Mesendoderm (in vitro differentiated cells): ENCODE results near the gene EYA2.

ENCODE experiments used
- DNase-seq: peaks from one replicate; pipeline ENCODE4 v3.0.0; 2013
- H2AK5ac ChIP-seq: 2 replicates; pipeline ENCODE4 v1.6.1; 2013; ENCODE audit warnings: low read length, inconsistent platforms
- H2BK120ac ChIP-seq: 2 replicates; pipeline ENCODE4 v1.6.1; 2013; ENCODE audit warnings: low read depth, mild to moderate bottlenecking, low read length, moderate library complexity, mixed read lengths
- H2BK15ac ChIP-seq: replicated peaks from 2 replicates; pipeline ENCODE4 v1.6.1; 2013; ENCODE audit warnings: low read depth, mild to moderate bottlenecking, moderate library complexity
- H2BK5ac ChIP-seq: 2 replicates; pipeline ENCODE4 v1.6.1; 2013; ENCODE audit warnings: low read length, inconsistent platforms
- H3K18ac ChIP-seq: 2 replicates; pipeline ENCODE4 v1.6.1; 2013; ENCODE audit warnings: mild to moderate bottlenecking, low read length, mixed read lengths
- H3K23ac ChIP-seq: one replicate; pipeline ENCODE4 v1.6.1; 2013; ENCODE audit warnings: low read length
- H3K27ac ChIP-seq: 2 replicates; pipeline ENCODE4 v1.5.1; 2013; ENCODE audit warnings: low read depth, mild to moderate bottlenecking, inconsistent platforms, low read length, moderate library complexity
- H3K27me3 ChIP-seq: 2 replicates; pipeline ENCODE4 v1.6.1; 2013; ENCODE audit warnings: low read length, control low read depth, mild to moderate bottlenecking, inconsistent platforms; ENCODE audit not compliant: insufficient read depth, poor library complexity
- H3K36me3 ChIP-seq: 2 replicates; pipeline ENCODE4 v1.6.1; 2013; ENCODE audit warnings: low read length, inconsistent platforms; ENCODE audit not compliant: control insufficient read depth, insufficient read depth
- H3K4ac ChIP-seq: one replicate; pipeline ENCODE4 v1.6.1; 2013; ENCODE audit warnings: low read depth, mild to moderate bottlenecking, low read length, moderate library complexity
- H3K4me1 ChIP-seq: 2 replicates; pipeline ENCODE4 v1.6.1; 2013; ENCODE audit warnings: low read depth, low read length, inconsistent platforms; ENCODE audit not compliant: control insufficient read depth
- H3K4me2 ChIP-seq: 2 replicates; pipeline ENCODE4 v1.6.1; 2013; ENCODE audit warnings: low read length
- H3K4me3 ChIP-seq: 2 replicates; pipeline ENCODE4 v1.5.1; 2013; ENCODE audit warnings: mild to moderate bottlenecking, low read length
- H3K56ac ChIP-seq: one replicate; pipeline ENCODE4 v1.6.1; 2013; ENCODE audit warnings: low read length
- H3K79me1 ChIP-seq: 2 replicates; pipeline ENCODE4 v1.6.1; 2013; ENCODE audit warnings: low read length, inconsistent platforms
- H3K79me2 ChIP-seq: 2 replicates; pipeline ENCODE4 v1.6.1; 2013; ENCODE audit warnings: mild to moderate bottlenecking, low read length; ENCODE audit not compliant: control insufficient read depth, insufficient read depth
- H3K9ac ChIP-seq: 2 replicates; pipeline ENCODE4 v1.6.1; 2013; ENCODE audit warnings: low read length, inconsistent platforms
- H4K5ac ChIP-seq: one replicate; pipeline ENCODE4 v1.6.1; 2013; ENCODE audit warnings: low read length
- H4K8ac ChIP-seq: one replicate; pipeline ENCODE4 v1.6.1; 2013; ENCODE audit warnings: low read depth, mild to moderate bottlenecking, control low read depth, low read length, moderate library complexity
- WGBS: extraction: QIAGEN DNeasy Blood & Tissue Kit; methylation state at CpG from one replicate; pipeline ENCODE4 v1.1.7; 2013; ENCODE audit warnings: low lambda C conversion rate, missing lambda C conversion rate; ENCODE audit not compliant: insufficient coverage; ENCODE audit errors: extremely low coverage; 5-methylcytosine and 5-hydroxymethylcytosine counted together

EYA2 gene

GRCh38 chr20:46938434-46938833 lies 43.8 kb downstream of the EYA2 start:
- no peak overlapping the region for H3K4me2 ChIP-seq
- H2BK15ac ChIP-seq = no peak overlapping the region
- H3K23ac ChIP-seq = no peak overlapping the region
- H4K5ac ChIP-seq = no peak overlapping the region
- no peaks in the 10 kb centered on the region for H3K79me2 ChIP-seq
- no peak overlapping the region for H4K8ac ChIP-seq
- H3K18ac ChIP-seq = no peak overlapping the region
- no peak overlapping the region for H3K56ac ChIP-seq
- DNase-seq = no peak
- H2BK5ac ChIP-seq = no peak overlapping the region
- H3K27ac ChIP-seq = no peak overlapping the region
- no peaks in the 10 kb centered on the region for H3K36me3 ChIP-seq
- no peaks in the 10 kb centered on the region for H3K27me3 ChIP-seq
- no peak overlapping the region for H3K9ac ChIP-seq
- no peak overlapping the region for H3K4me3 ChIP-seq
- H3K4me1 ChIP-seq = no peaks in the 10 kb centered on the region
- WGBS = no CpG with 5 or more reads among the region's 1 CpG
- H3K79me1 ChIP-seq = no peaks in the 10 kb centered on the region
- no peak overlapping the region for H2AK5ac ChIP-seq
- no peak overlapping the region for H3K4ac ChIP-seq
- no peak overlapping the region for H2BK120ac ChIP-seq

GRCh38 chr20:46939031-46939965 lies 44.7 kb downstream of the EYA2 start:
- Histone ChIP-seq H3K23ac (no peak overlapping the region), H3K4me3 (no peak overlapping the region), H3K4me1 (no peaks in the 10 kb centered on the region), H2BK5ac (no peak overlapping the region), H4K8ac (no peak overlapping the region), H3K9ac (no peak overlapping the region), H3K79me2 (no peaks in the 10 kb centered on the region), H4K5ac (no peak overlapping the region), H3K18ac (no peak overlapping the region), H3K36me3 (no peaks in the 10 kb centered on the region), H2BK15ac (no peak overlapping the region), H3K4me2 (no peak overlapping the region), H2BK120ac (no peak overlapping the region), H3K27ac (no peak overlapping the region), H3K27me3 (no peaks in the 10 kb centered on the region), H3K4ac (no peak overlapping the region), H3K79me1 (no peaks in the 10 kb centered on the region), H2AK5ac (no peak overlapping the region), H3K56ac (no peak overlapping the region)
- no CpG with 5 or more reads among the region's 3 CpGs for WGBS
- peak; percentile 77 for DNase-seq

- Histone ChIP-seq H4K5ac (no peak overlapping the region), H3K4me2 (no peak overlapping the region), H3K79me2 (no peaks in the 10 kb centered on the region), H3K18ac (no peak overlapping the region), H3K4me1 (no peaks in the 10 kb centered on the region), H4K8ac (no peak overlapping the region), H2AK5ac (no peak overlapping the region), H2BK15ac (no peak overlapping the region), H3K36me3 (no peaks in the 10 kb centered on the region), H2BK5ac (no peak overlapping the region), H3K79me1 (no peaks in the 10 kb centered on the region), H3K23ac (no peak overlapping the region), H3K27ac (no peak overlapping the region), H2BK120ac (no peak overlapping the region), H3K4ac (no peak overlapping the region), H3K27me3 (no peaks in the 10 kb centered on the region), H3K9ac (no peak overlapping the region), H3K56ac (no peak overlapping the region), H3K4me3 (no peak overlapping the region)
- DNase-seq = no peak
- no CpG with 5 or more reads among the region's 10 CpGs for WGBS
These were observed 46.0 kb downstream of the EYA2 start for GRCh38 chr20:46940616-46941015.

- Histone ChIP-seq H3K4me2 (no peak overlapping the region), H2AK5ac (no peak overlapping the region), H4K5ac (no peak overlapping the region), H2BK5ac (no peak overlapping the region), H3K56ac (no peak overlapping the region), H3K23ac (no peak overlapping the region), H3K9ac (no peak overlapping the region), H3K27ac (no peak overlapping the region), H3K4ac (no peak overlapping the region), H3K27me3 (no peaks in the 10 kb centered on the region), H4K8ac (no peak overlapping the region), H3K79me1 (no peaks in the 10 kb centered on the region), H2BK120ac (no peak overlapping the region), H3K36me3 (no peaks in the 10 kb centered on the region), H3K4me3 (no peak overlapping the region), H3K79me2 (no peaks in the 10 kb centered on the region), H2BK15ac (no peak overlapping the region), H3K18ac (no peak overlapping the region), H3K4me1 (no peaks in the 10 kb centered on the region)
- WGBS = no CpG with 5 or more reads among the region's 2 CpGs
- no peak for DNase-seq
These were observed 46.8 kb downstream of the EYA2 start for GRCh38 chr20:46941404-46941803.

GRCh38 chr20:46943861-46944591 lies 49.4 kb downstream of the EYA2 start:
- H3K56ac ChIP-seq = no peak overlapping the region
- no peak overlapping the region for H3K4ac ChIP-seq
- H3K79me1 ChIP-seq = no peaks in the 10 kb centered on the region
- no peak overlapping the region for H3K4me2 ChIP-seq
- no peaks in the 10 kb centered on the region for H3K27me3 ChIP-seq
- no peaks in the 10 kb centered on the region for H3K4me1 ChIP-seq
- no peak overlapping the region for H4K8ac ChIP-seq
- H3K27ac ChIP-seq = no peak overlapping the region
- H3K4me3 ChIP-seq = no peak overlapping the region
- H3K79me2 ChIP-seq = no peaks in the 10 kb centered on the region
- H2AK5ac ChIP-seq = no peak overlapping the region
- no CpG with 5 or more reads among the region's 11 CpGs for WGBS
- DNase-seq = no peak
- no peak overlapping the region for H2BK15ac ChIP-seq
- no peak overlapping the region for H3K18ac ChIP-seq
- H3K9ac ChIP-seq = no peak overlapping the region
- H3K36me3 ChIP-seq = no peaks in the 10 kb centered on the region
- H3K23ac ChIP-seq = no peak overlapping the region
- no peak overlapping the region for H4K5ac ChIP-seq
- H2BK5ac ChIP-seq = no peak overlapping the region
- H2BK120ac ChIP-seq = no peak overlapping the region
